HCT116 (cell line): ENCODE results near the gene GRM1. TPM values are rescaled to one million over a fixed set of nuclear protein-coding genes. Genes with fewer than 3 reads are reported as not detected.

ENCODE experiments used
- ATAC-seq: fragments of 200-7000 bp; cut with Tn5 transposase; 2 replicates; pipeline ENCODE4 v1.9.1; 2020; ENCODE audit warnings: mild to moderate bottlenecking, moderate library complexity
- BruUV-seq: library from RNA; stranded (reverse); fragments of 400-500 nt; replicated peaks from 2 replicates; lab custom pipeline; 2021; lab: Mats Ljungman, UMichigan
- CTCF ChIA-PET: fragments of 300-600 bp; sonication (Branson Sonifier 250); formaldehyde crosslinking; loops from one replicate; lab custom pipeline; 2021; ENCODE audit warnings: antibody characterized with exemption; lab: Charles Lee
- POLR2A ChIA-PET: fragments of 300-600, 350-600 bp; sonication (Branson Sonifier 250); formaldehyde crosslinking; loops from one replicate; lab custom pipeline; 2021; ENCODE audit warnings: antibody characterized with exemption; lab: Charles Lee
- RAD21 ChIA-PET, 2 experiments: fragments of 300-600 bp; sonication (Branson Sonifier 250); formaldehyde crosslinking; loops; one replicate each; lab custom pipeline; 2023; ENCODE audit warnings: low total read pairs in 2 of 2; ENCODE audit not compliant: uncharacterized antibody in 2 of 2, unreplicated experiment in 2 of 2, low non-redundant PET in 1 of 2; lab: Charles Lee
- DNase-seq: peaks from one replicate; pipeline ENCODE4 v3.0.0-alpha.2; 2010; ENCODE audit warnings: low read depth, low spot score
- H2AFZ ChIP-seq: fragments of 200-600 bp; shearing (Covaris generic), sonication (generic); 2 replicates; pipeline ENCODE4 v1.6.1; 2017; ENCODE audit warnings: low read depth, mixed run types, mixed read lengths, antibody characterized with exemption, low read length; ENCODE audit not compliant: poor library complexity, severe bottlenecking
- H3K27ac ChIP-seq: 2 replicates; pipeline ENCODE4 v1.5.1; 2012; ENCODE audit warnings: low read depth, low read length
- H3K27me3 ChIP-seq: fragments of 200-600 bp; sonication (generic); 2 replicates; pipeline ENCODE4 v1.6.1; 2016; ENCODE audit warnings: mixed run types, low read length, mixed read lengths; ENCODE audit not compliant: insufficient read depth
- H3K36me3 ChIP-seq, 2 experiments: fragments of 200-500 bp in 1 of 2; fragments of 200-600 bp in 1 of 2; sonication (Bioruptor generic) in 1 of 2; sonication (generic) in 1 of 2; 2 replicates each; pipeline versions ENCODE4 v1.5.1 to v1.6.1; 2014 to 2016; ENCODE audit warnings: low read length in 2 of 2, inconsistent platforms in 1 of 2, mixed read lengths in 1 of 2, mixed run types in 1 of 2; ENCODE audit not compliant: insufficient read depth in 2 of 2, control insufficient read depth in 1 of 2
- H3K4me1 ChIP-seq, 2 experiments: fragments of 200-600 bp in 1 of 2; sonication (generic) in 1 of 2; 2 replicates each; pipeline versions ENCODE4 v1.5.1 to v1.6.1; 2012 to 2017; ENCODE audit warnings: low read length in 2 of 2, inconsistent platforms in 1 of 2, mild to moderate bottlenecking in 1 of 2, mixed read lengths in 1 of 2, mixed run types in 1 of 2, moderate library complexity in 1 of 2; ENCODE audit not compliant: insufficient read depth in 2 of 2, control insufficient read depth in 1 of 2
- H3K4me2 ChIP-seq: fragments of 200-600 bp; sonication (generic); 2 replicates; pipeline ENCODE4 v1.6.1; 2017; ENCODE audit warnings: mixed run types, low read length, mixed read lengths
- H3K4me3 ChIP-seq, 2 experiments: fragments of 200-600 bp in 1 of 2; sonication (generic) in 1 of 2; replicated peaks in 1 of 2; 2 replicates each; pipeline ENCODE4 v1.5.1; 2011 to 2016; ENCODE audit warnings: low read length in 2 of 2, control low read depth in 1 of 2, low read depth in 1 of 2, mild to moderate bottlenecking in 1 of 2, mixed read lengths in 1 of 2, mixed run types in 1 of 2
- H3K79me2 ChIP-seq: fragments of 200-600 bp; sonication (generic); 2 replicates; pipeline ENCODE4 v1.6.1; 2017; ENCODE audit warnings: mild to moderate bottlenecking, mixed run types, low read length, moderate library complexity, mixed read lengths; ENCODE audit not compliant: insufficient read depth
- H3K9ac ChIP-seq: fragments of 200-600 bp; sonication (generic); 2 replicates; pipeline ENCODE4 v1.6.1; 2016; ENCODE audit warnings: low read length, mixed read lengths
- H3K9me2 ChIP-seq: fragments of 200-600 bp; sonication (generic), shearing (Covaris generic); 2 replicates; pipeline ENCODE4 v1.6.1; 2017; ENCODE audit warnings: mixed run types, mild to moderate bottlenecking, moderate library complexity; ENCODE audit not compliant: insufficient read depth
- H3K9me3 ChIP-seq, 2 experiments: fragments of 200-500 bp in 1 of 2; fragments of 200-600 bp in 1 of 2; sonication (Bioruptor generic) in 1 of 2; sonication (generic) in 1 of 2; 2 replicates each; pipeline ENCODE4 v1.6.1; 2014 to 2017; ENCODE audit warnings: low read length in 2 of 2, mixed read lengths in 2 of 2, inconsistent platforms in 1 of 2, low read depth in 1 of 2, mild to moderate bottlenecking in 1 of 2, mixed run types in 1 of 2, moderate library complexity in 1 of 2; ENCODE audit not compliant: control insufficient read depth in 1 of 2, insufficient read depth in 1 of 2
- H4K20me1 ChIP-seq: fragments of 200-600 bp; sonication (generic), shearing (Covaris generic); 2 replicates; pipeline ENCODE4 v1.6.1; 2017; ENCODE audit warnings: mixed run types, mild to moderate bottlenecking, moderate library complexity; ENCODE audit not compliant: insufficient read depth
- CBX3 ChIP-seq: IDR thresholded peaks from 2 replicates; pipeline ENCODE4 v1.6.1; 2012; ENCODE audit warnings: low read depth
- CEBPB ChIP-seq: IDR thresholded peaks from 2 replicates; pipeline ENCODE4 v1.6.1; 2012; ENCODE audit warnings: low read depth
- CTCF ChIP-seq, 3 experiments: fragments of 200-600 bp in 1 of 3; sonication (generic) in 1 of 3; IDR thresholded peaks in 2 of 3; conservative IDR thresholded peaks in 1 of 3; 2 replicates each; pipeline ENCODE4 v1.5.1; 2012 to 2017; ENCODE audit warnings: low read depth in 2 of 3, low read length in 2 of 3, antibody characterized with exemption in 1 of 3, borderline replicate concordance in 1 of 3, control low read depth in 1 of 3, mild to moderate bottlenecking in 1 of 3, mixed read lengths in 1 of 3, mixed run types in 1 of 3, moderate library complexity in 1 of 3; ENCODE audit not compliant: insufficient read depth in 1 of 3
- EGR1 ChIP-seq: IDR thresholded peaks from 2 replicates; pipeline ENCODE4 v1.6.1; 2012; ENCODE audit warnings: low read depth
- ELF1 ChIP-seq: IDR thresholded peaks from 2 replicates; pipeline ENCODE4 v1.6.1; 2012; ENCODE audit warnings: low read depth, borderline replicate concordance
- EZH2 ChIP-seq: fragments of 200-600 bp; sonication (generic); IDR thresholded peaks from 2 replicates; pipeline ENCODE4 v1.6.1; 2017; ENCODE audit warnings: antibody characterized with exemption, mixed run types
- FOSL1 ChIP-seq: IDR thresholded peaks from 2 replicates; pipeline ENCODE4 v1.6.1; 2012; ENCODE audit warnings: low read depth
- JUND ChIP-seq: IDR thresholded peaks from 2 replicates; pipeline ENCODE4 v1.6.1; 2012
- POLR2A ChIP-seq: IDR thresholded peaks from 2 replicates; pipeline ENCODE4 v1.7.0; 2011; ENCODE audit warnings: borderline replicate concordance; ENCODE audit not compliant: insufficient read depth, insufficient read length; ENCODE audit errors: extremely low read depth
- RAD21 ChIP-seq: IDR thresholded peaks from 2 replicates; pipeline ENCODE4 v1.6.1; 2012; ENCODE audit warnings: low read depth, mild to moderate bottlenecking
- REST ChIP-seq: IDR thresholded peaks from 2 replicates; pipeline ENCODE4 v1.6.1; 2012; ENCODE audit warnings: low read depth
- SIN3A ChIP-seq: IDR thresholded peaks from 2 replicates; pipeline ENCODE4 v1.6.1; 2012; ENCODE audit warnings: low read depth
- SP1 ChIP-seq: IDR thresholded peaks from 2 replicates; pipeline ENCODE4 v1.6.1; 2012; ENCODE audit warnings: low read depth
- YY1 ChIP-seq: IDR thresholded peaks from 2 replicates; pipeline ENCODE4 v1.6.1; 2011; ENCODE audit warnings: low read length, low read depth, moderate library complexity, mild to moderate bottlenecking; ENCODE audit not compliant: insufficient replicate concordance; ENCODE audit errors: extremely low read depth
- ZFX ChIP-seq: fragments of 450-650 bp; IDR thresholded peaks from 2 replicates; pipeline ENCODE4 v1.6.1; 2017
- ZNF274 ChIP-seq: fragments of 200-500 bp; sonication (Bioruptor generic); IDR thresholded peaks from 2 replicates; pipeline ENCODE4 v1.6.1; 2014; ENCODE audit warnings: mild to moderate bottlenecking, low read depth, low read length, inconsistent platforms
- intact Hi-C: fragments of 100-400 bp; cut with micrococcal nuclease; formaldehyde crosslinking; loops from 2 replicates; pipeline ENCODE4 v1.10.0; 2022
- total RNA-seq: library from RNA; stranded (reverse); gene quantifications from one replicate; pipeline ENCODE4 v1.2.1, GENCODE V29; 2021; ENCODE audit not compliant: unreplicated experiment
- TF ChIP-seq, protein P1 (sequence below): IDR thresholded peaks from 2 replicates; pipeline ENCODE4 v1.6.1; 2011; ENCODE audit warnings: mild to moderate bottlenecking, low read length, moderate library complexity; ENCODE audit not compliant: insufficient replicate concordance; ENCODE audit errors: extremely low read depth
- TF ChIP-seq, protein P2 (sequence below): IDR thresholded peaks from 2 replicates; pipeline ENCODE4 v1.6.1; 2012

The GRM1 gene
- total RNA-seq, 1 experiment from 2014 or later = not detected

DNA sequence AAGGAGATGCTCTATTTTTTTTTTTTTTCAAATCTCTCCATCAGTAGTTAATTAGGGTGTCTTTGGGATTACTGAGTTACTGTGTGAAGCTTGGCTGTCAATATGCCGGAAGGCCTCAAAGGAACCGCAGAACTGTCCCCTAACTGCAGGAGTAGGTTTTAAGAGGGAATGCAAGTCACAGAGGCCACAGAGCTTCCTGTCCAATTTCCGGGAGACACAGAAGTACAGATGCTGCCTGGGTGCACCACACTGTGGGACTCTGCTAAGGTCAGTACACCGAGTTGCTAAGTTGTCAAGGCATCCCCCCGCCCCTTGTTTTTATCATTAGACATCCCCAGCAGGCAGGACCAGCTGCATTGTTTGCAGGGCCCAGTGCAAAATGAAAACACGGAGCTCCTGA, 394.6 kb downstream of the GRM1 start:
- no peaks in the 10 kb centered on the region for H4K20me1 ChIP-seq
- H3K9me3 ChIP-seq = no peaks in the 10 kb centered on the region
- H3K4me2 ChIP-seq = no peak overlapping the region
- no TSS peak for BruUV-seq
- H2AFZ ChIP-seq = no peak overlapping the region
- DNase-seq (no peak), ATAC-seq (no peak)
- H3K4me1 ChIP-seq = no peaks in the 10 kb centered on the region
- H3K9ac ChIP-seq = no peak overlapping the region
- no peaks in the 10 kb centered on the region for H3K36me3 ChIP-seq
- no peak overlapping the region for H3K27ac ChIP-seq
- RAD21 ChIA-PET = no interaction called here
- no peaks in the 10 kb centered on the region for H3K9me2 ChIP-seq
- TF ChIP-seq SIN3A (no peak), EGR1 (no peak), FOSL1 (no peak), REST (no peak), JUND (no peak), SP1 (no peak), CEBPB (no peak), POLR2A (no peak), EZH2 (no peak), ZNF274 (no peak), CTCF (IDR thresholded peaks at IDR 0.05 in 2 of 3, conservative IDR thresholded peaks at IDR 0.05 in 1 of 3; ENCODE audit: borderline replicate concordance in 1 of 3, insufficient read depth in 1 of 3, low read depth in 2 of 3, low read length in 2 of 3) (no peak), ELF1 (no peak), YY1 (no peak), ZFX (no peak), RAD21 (no peak), CBX3 (no peak)
- TF ChIP-seq, protein P1, sequence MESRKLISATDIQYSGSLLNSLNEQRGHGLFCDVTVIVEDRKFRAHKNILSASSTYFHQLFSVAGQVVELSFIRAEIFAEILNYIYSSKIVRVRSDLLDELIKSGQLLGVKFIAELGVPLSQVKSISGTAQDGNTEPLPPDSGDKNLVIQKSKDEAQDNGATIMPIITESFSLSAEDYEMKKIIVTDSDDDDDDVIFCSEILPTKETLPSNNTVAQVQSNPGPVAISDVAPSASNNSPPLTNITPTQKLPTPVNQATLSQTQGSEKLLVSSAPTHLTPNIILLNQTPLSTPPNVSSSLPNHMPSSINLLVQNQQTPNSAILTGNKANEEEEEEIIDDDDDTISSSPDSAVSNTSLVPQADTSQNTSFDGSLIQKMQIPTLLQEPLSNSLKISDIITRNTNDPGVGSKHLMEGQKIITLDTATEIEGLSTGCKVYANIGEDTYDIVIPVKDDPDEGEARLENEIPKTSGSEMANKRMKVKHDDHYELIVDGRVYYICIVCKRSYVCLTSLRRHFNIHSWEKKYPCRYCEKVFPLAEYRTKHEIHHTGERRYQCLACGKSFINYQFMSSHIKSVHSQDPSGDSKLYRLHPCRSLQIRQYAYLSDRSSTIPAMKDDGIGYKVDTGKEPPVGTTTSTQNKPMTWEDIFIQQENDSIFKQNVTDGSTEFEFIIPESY = no peak
- TF ChIP-seq, protein P2, sequence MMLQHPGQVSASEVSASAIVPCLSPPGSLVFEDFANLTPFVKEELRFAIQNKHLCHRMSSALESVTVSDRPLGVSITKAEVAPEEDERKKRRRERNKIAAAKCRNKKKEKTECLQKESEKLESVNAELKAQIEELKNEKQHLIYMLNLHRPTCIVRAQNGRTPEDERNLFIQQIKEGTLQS = no peak
- H3K4me3 ChIP-seq = no peak overlapping the region
- CTCF ChIA-PET = no interaction called here
- intact Hi-C loops = no loop called here
- POLR2A ChIA-PET = no interaction called here
- H3K27me3 ChIP-seq = peaks cover 28% of the 10 kb centered on the region
- H3K79me2 ChIP-seq = no peaks in the 10 kb centered on the region
